Urothelium cell line (cell line): ENCODE data around the gene FAM3C.
"Not testable (repeated sequence)": the region's sequence is repeated elsewhere in the genome, so short reads cannot be mapped to it uniquely, and the experiment has no call there.

Experiments
- DNase-seq: peaks from one replicate; pipeline ENCODE4 v3.0.0; 2011; ENCODE audit warnings: low spot score, mixed read lengths
- FAIRE-seq: peaks from 2 replicates; lab custom pipeline; 2011; peaks lifted over from hg19 to GRCh38; lab: Jason Lieb, UNC

FAM3C gene, protein sequence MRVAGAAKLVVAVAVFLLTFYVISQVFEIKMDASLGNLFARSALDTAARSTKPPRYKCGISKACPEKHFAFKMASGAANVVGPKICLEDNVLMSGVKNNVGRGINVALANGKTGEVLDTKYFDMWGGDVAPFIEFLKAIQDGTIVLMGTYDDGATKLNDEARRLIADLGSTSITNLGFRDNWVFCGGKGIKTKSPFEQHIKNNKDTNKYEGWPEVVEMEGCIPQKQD

DNA sequence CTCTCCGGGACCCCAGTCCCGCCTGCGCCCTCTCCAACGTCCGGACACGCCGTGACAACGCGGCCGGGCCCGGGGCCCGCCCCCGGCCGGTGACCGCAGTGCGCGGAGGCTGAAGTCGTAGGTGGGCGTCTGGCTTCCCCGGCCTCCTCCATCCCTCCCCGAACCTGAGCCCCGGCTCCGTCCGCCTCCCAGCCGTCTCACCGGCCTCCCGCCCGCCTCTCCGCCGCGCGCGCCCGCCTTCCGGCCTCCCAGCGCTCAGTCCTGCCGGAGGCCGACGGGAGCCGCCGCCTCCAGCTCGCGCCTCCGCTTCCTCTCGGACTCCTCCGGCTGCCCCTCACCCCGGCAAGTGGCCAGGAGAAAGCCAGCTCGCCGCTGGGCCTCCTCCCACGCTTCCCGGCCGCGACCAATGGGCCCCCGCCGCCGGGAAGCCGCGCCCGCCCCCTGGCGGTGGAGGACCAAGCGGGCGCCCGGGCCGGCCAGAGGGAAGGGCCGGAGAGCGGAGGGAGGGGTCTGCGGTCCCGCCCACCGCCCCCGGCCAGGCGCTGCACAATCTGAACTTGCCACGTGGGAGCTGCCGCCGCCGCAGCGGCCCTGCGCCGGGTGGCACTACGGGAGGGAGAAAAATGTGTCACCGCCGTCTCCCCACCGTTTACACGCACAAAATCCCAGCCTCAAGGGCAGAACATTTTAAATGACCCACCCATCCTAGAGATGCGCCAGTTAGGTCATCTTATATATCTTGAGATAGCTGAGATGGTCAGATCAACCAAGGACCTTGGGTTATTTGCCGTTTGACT, at the start of gene FAM3C:
Gene FAM3C (minus strand): TSS at position 348 of the 797 bp plus-strand sequence. CDS start 13,339 bp downstream, outside the sequence.
- FAIRE-seq, result no peak
- peak; percentile 90 for DNase-seq

DNA sequence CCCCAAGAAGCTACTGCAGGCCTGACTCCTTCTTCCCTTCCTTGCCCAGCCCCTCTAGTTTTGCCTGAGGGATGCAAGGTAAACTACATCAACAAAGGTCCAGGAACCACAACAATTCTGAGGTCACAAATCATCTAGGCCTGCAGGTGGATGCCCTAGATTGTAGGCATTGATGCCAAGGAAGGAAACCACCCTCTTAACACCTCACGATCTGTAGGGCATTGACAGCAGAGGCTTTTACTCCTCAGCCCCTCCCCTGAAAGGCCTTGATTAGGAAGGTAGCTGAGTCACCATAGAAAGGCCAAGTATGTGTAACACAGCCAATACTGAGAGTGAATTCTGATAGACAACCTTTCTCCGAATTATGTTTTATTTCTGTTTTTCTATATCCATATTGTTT, 46.7 kb upstream of the FAM3C start:
- FAIRE-seq, result no peak
- DNase-seq, result no peak

DNA sequence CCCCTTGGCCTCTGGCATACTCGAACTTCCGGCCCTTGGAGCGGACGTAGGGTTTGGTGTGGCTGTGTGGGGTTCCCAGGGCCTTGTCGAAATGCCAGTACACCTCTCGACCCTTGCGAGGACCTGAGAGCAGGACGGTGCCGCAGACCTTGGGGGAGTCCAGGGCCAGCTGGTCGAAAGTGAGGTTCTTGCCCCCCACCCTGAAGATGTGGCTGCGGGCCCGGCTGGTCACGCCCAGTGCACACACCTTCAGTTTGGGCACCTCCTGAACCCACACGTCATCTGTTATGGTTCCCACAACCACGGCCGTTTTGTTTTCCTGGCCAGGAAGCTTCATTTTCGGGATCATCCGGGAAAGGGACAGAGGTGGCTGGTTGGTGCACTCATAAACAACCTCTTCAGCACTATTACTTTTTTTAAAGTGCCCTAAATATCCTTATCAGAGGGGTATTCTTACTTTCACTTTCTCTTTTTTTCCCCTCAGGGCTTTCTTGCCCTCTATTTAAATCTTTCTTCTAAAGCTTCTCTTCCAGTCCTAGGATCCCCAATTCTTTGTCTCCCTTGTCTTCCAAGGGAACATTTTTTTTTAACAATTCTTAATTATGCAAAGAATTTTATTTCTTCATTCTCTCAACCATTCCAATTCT, 44.9 kb upstream of the FAM3C start:
- FAIRE-seq, result no peak
- DNase-seq, result peak; percentile 11

DNA sequence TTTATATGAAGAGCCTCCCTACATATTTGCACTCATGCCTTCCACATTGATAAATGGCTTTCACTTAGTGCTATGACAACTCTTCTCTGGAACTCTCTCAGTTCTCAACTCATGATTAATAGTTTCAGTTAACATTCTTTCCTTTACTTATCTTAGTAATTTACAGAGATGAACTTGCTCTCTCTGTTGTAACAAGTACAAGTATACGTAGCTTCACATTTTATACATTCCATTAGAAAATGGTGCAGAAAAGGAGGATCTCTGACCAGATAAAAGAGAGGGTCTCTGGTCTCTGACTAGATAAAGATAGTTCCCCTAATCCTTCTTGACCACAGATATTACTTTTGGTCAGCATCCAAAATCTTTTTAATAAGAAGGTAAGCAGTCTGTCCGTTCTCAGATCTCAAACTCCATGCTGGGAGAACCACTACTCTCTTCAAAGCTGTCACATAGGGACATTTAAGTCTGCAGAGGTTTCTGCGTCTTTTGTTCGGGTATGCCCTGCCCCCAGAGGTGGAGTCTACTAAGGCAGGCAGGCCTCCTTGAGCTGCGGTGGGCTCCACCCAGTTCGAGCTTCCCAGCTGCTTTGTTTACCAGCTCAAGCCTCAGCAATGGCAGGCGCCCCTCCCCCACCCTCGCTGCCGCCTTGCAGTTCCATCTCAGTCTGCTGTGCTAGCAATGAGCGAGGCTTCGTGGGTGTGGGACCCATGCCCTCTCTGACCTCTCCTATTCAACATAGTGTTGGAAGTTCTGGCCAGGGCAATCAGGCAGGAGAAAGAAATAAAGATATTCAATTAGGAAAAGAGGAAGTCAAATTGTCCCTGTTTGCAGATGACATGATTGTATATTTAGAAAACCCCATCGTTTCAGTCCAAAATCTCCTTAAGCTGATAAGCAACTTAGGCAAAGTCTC, 42.2 kb upstream of the FAM3C start:
- not testable (repeated sequence) for FAIRE-seq

GRCh38 chr7:121437470-121437869, 41.4 kb upstream of the FAM3C start:
- FAIRE-seq (no peak), DNase-seq (no peak)

More for the DNA sequence above, 42.2 kb upstream of the FAM3C start:
- not testable (repeated sequence) for DNase-seq

GRCh38 chr7:121436688-121437087, 40.6 kb upstream of the FAM3C start:
- DNase-seq, result no peak

GRCh38 chr7:121436136-121436535, 40.0 kb upstream of the FAM3C start:
- no peak for DNase-seq
- FAIRE-seq, result no peak

More at GRCh38 chr7:121436688-121437087, 40.6 kb upstream of the FAM3C start:
- no peak for FAIRE-seq

- no peak for FAIRE-seq
- no peak for DNase-seq
Observed at GRCh38 chr7:121433775-121434174, 37.7 kb upstream of the FAM3C start.

DNA sequence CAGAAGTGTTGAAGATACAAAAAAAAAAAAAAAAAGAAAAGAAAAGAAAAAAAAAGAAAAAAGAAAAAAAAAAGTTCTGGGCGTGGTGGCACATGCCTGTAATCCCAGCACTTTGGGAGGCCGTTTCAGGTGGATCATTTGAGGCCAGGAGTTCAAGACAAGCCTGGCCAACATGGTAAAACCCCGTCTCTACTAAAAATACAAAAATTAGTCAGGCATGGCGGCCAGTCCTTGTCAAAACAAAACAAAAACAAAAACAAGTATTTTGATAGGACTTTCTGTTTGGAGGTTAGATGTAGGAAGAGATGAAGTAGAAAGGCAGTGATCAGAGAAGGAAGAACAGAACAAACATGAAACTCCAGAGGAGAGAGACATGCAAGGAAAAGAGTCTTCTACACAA, 36.4 kb upstream of the FAM3C start:
- not testable (repeated sequence) for FAIRE-seq, DNase-seq

GRCh38 chr7:121431996-121432395, 35.9 kb upstream of the FAM3C start:
- DNase-seq (no peak), FAIRE-seq (no peak)

GRCh38 chr7:121431389-121431995, 35.4 kb upstream of the FAM3C start:
- no peak for FAIRE-seq
- DNase-seq, result no peak

- DNase-seq (no peak), FAIRE-seq (no peak)
Observed at GRCh38 chr7:121430558-121430957, 34.5 kb upstream of the FAM3C start.

DNA sequence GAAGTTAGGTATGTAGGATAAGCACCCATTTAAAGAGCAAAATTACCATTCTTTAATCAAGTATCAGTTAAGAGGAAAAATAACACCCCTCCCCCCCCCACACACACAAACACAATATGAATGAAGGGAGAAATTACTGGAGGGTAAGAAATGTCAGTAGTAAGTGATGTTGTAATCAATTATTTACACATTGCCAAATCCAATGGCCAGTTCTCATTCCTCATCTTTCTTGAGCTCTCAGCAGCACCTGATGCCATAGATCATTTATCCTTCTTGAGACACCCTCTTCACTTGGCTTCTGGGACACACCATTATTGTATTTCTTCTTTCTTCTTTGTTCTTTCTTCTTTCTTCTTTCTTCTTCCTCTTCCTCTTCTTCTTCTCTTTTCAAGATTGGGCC, 33.7 kb upstream of the FAM3C start:
- FAIRE-seq (no peak), DNase-seq (no peak)

DNA sequence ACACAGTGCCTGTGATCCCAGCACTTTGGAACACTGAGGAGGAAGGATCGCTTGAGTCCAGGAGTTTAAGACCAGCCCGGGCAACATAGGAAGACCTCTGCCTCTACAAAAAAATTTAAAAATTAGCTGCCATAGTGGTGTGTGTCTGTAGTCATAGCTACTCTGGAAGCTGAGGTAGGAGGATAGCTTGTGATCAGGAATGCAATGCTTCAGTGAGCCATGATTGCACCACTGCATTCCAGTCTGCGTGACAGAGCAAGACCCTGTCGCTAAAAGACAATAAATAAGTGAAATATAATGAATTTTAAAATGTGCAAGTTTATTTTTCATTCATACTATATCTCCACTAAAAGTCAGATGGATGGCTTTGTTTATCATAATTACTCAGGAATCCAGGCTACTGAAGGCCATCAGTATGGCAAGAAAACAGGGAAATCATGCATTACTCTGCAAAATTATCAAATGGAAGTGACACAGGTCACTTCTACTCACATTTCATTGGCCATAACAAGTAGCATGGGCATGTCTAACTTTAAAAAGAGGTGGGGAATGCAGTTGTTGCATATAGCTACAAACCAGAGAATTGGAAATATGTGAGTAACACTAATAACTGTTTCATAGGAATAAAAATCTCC, 32.9 kb upstream of the FAM3C start:
- no peak for FAIRE-seq
- DNase-seq, result no peak

GRCh38 chr7:121421743-121422142, 25.6 kb upstream of the FAM3C start:
- not testable (repeated sequence) for DNase-seq, FAIRE-seq

GRCh38 chr7:121420976-121421375, 24.9 kb upstream of the FAM3C start:
- FAIRE-seq (no peak), DNase-seq (no peak)

DNA sequence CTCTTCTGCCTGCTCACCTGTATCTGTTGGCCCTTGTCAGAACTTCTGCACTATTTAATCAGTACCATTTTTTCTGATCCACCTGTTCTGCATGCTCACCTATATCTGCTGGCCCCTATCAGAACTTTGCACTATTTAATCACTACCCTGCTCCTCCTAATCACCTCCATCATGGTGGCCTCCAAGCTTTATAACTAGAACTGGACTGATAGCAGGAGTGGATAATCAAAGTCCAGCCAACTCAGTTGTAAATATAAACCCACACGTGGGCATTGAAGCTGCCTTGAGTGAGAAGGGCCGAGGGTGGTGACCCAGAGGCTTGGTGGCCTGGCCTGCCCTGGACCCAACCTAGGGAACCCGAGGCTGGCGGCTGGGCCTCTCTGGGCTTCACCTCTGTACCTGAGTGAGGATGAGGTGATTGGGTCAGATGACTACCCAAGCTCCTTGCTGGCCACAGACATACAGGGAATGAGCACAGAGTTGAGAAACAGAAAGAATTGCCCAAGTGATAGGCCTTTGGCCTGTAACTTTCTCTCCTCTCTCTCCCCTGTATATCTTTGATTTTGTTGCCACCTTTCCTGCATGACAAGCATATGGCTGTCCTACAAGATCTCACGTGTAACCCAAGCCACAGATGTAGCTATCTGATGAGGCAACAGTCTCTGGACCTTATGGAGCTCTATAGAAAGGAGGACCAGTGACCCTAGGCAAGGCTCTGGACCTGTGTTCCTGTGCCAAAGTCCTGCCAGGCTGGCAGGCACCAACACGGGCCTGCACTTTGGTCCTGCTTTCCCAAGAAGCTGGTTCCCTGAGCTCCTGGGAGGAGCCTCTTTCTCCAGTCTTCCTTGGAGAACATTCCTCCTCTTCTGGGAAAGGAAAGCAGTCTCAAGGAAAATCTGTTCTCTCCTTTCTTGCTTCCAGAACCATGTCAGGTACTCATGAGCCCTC, 23.4 kb upstream of the FAM3C start:
- FAIRE-seq (no peak), DNase-seq (no peak)

DNA sequence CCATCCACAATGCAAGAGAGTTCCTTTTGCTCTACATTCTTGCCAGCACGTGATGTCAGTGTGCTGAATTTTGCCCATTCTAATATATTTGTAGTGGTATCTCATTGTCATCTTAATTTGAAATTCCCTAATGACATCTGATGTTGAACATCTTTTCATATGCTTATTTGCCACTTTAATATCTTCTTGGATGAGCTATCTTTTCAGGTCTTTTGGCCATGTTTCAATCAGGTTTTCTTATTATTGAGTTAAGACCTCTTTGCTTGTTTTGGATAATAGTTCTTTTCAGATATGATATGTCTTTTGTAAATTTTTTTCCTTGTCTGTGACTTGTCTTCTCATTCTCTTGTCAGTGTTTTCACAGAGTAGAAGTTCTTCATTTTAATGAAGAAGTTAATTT, 20.4 kb upstream of the FAM3C start:
- FAIRE-seq, result no peak
- no peak for DNase-seq

GRCh38 chr7:121414436-121414835, 18.3 kb upstream of the FAM3C start:
- no peak for FAIRE-seq
- no peak for DNase-seq
